Activated CD4-positive, alpha-beta memory T cell treated with anti-CD3 and anti-CD28 coated beads for 36 hours (primary cell): Measurements from ENCODE around the gene SMU1. TPM values are rescaled to one million over a fixed set of nuclear protein-coding genes. Genes with fewer than 3 reads are reported as not detected.

Source experiments
- CTCF ChIA-PET: fragments of 350-600 bp; sonication (Branson Sonifier 250); formaldehyde crosslinking; loops from one replicate; lab custom pipeline; 2021; ENCODE audit warnings: antibody characterized with exemption, inconsistent platforms; lab: Charles Lee
- POLR2A ChIA-PET: fragments of 350-600 bp; sonication (Branson Sonifier 250); formaldehyde crosslinking; loops from one replicate; lab custom pipeline; 2021; ENCODE audit warnings: antibody characterized with exemption; lab: Charles Lee
- DNase-seq: peaks from one replicate; pipeline ENCODE4 v3.0.0-alpha.2; 2020
- H3K27ac Mint-ChIP-seq: one replicate; pipeline ENCODE4 v1.8.0; 2021; ENCODE audit warnings: mixed read lengths
- H3K27me3 Mint-ChIP-seq: one replicate; pipeline ENCODE4 v1.8.0; 2021; ENCODE audit warnings: mixed read lengths
- H3K36me3 Mint-ChIP-seq: one replicate; pipeline ENCODE4 v1.8.0; 2021; ENCODE audit warnings: mixed read lengths
- H3K4me1 Mint-ChIP-seq: one replicate; pipeline ENCODE4 v1.8.0; 2021; ENCODE audit warnings: low read depth, mixed read lengths
- H3K4me3 Mint-ChIP-seq: one replicate; pipeline ENCODE4 v1.8.0; 2021; ENCODE audit warnings: mild to moderate bottlenecking, mixed read lengths
- H3K9me3 Mint-ChIP-seq: one replicate; pipeline ENCODE4 v1.8.0; 2021; ENCODE audit warnings: mixed read lengths
- intact Hi-C: fragments of 100-400 bp; cut with micrococcal nuclease; formaldehyde crosslinking; loops from one replicate; pipeline ENCODE4 v1.15.1; 2023
- total RNA-seq, 2 experiments: library from RNA; stranded (reverse); gene quantifications; one replicate each; pipeline ENCODE4 v1.2.3, GENCODE V29; 2021

SMU1 gene
- 10 to 100 TPM; 25.8 to 26.1 TPM for total RNA-seq

GRCh38 chr9:33076046-33077004 is at the start of gene SMU1:
SMU1 (minus strand) TSS chr9:33076674; CDS start chr9:33076608, 66 bp downstream.
- intact Hi-C loops = loop anchor here (1.0 to 2.0 kb wide), 5 partner anchors 51 to 526 kb away; partner anchors contain the start of genes BAG1, DNAJA1 and NFX1
- CTCF ChIA-PET = interaction anchor here (0.9 to 3.2 kb wide), 7 partner anchors 9 to 697 kb away, joined by 3 to 13 read pairs (median 6); partner anchors contain the start of gene B4GALT1
- peaks cover 44% of the 10 kb centered on the region for H3K4me1 Mint-ChIP-seq
- H3K27ac Mint-ChIP-seq = peak within 1 kb of the TSS; percentile 99
- peaks cover 24% of the 10 kb centered on the region for H3K36me3 Mint-ChIP-seq
- POLR2A ChIA-PET = interaction anchor here (0.8 to 1.8 kb wide), 6 partner anchors 15 to 90 kb away, joined by 3 to 14 read pairs (median 5); partner anchors contain the start of genes B4GALT1 and DNAJA1
- H3K27me3 Mint-ChIP-seq = no peaks in the 10 kb centered on the region
- DNase-seq = peak; percentile 98
- peak within 1 kb of the TSS; percentile 100 for H3K4me3 Mint-ChIP-seq
- H3K9me3 Mint-ChIP-seq = no peaks in the 10 kb centered on the region

DNA sequence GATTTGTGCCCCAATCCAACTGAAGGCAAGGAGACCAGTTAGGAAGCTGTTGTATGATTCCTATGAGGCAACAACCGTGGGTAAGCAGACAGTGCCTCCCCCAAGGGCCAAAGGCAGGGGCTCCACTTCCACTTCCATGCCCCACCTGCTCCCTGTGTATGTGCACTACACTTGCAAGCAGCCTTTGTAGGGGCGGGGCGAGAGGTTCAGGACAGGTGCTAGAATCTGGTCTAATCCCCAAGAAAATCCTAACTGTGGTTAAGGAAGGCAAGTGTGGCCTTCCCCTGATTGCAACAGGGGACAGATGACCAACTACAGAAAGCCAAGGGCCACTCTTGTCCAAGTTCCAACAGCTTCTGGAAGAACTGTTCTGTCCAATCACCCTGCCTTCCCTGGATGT is 49.0 kb upstream of the SMU1 start:
- intact Hi-C loops = no loop called here
- Mint-ChIP-seq H3K9me3 (no peaks in the 10 kb centered on the region), H3K4me1 (peaks cover 36% of the 10 kb centered on the region), H3K27me3 (no peaks in the 10 kb centered on the region), H3K4me3 (no peak overlapping the region), H3K36me3 (peaks cover 44% of the 10 kb centered on the region), H3K27ac (no peak overlapping the region)
- DNase-seq = no peak
- CTCF ChIA-PET = interaction anchor here (1.1 kb wide), 1 partner anchor 45 kb away, joined by 3 read pairs; no protein-coding TSS in a partner anchor
- POLR2A ChIA-PET = interaction anchor here (0.5 kb wide), 1 partner anchor 358 kb away, joined by 6 read pairs; no protein-coding TSS in a partner anchor

- peaks cover 42% of the 10 kb centered on the region for H3K36me3 Mint-ChIP-seq
- CTCF ChIA-PET = no interaction called here
- peaks cover 34% of the 10 kb centered on the region for H3K4me1 Mint-ChIP-seq
- POLR2A ChIA-PET = interaction anchor here (0.5 kb wide), 1 partner anchor 358 kb away, joined by 6 read pairs; no protein-coding TSS in a partner anchor
- no peak for DNase-seq
- H3K27me3 Mint-ChIP-seq = no peaks in the 10 kb centered on the region
- H3K4me3 Mint-ChIP-seq = no peak overlapping the region
- no peaks in the 10 kb centered on the region for H3K9me3 Mint-ChIP-seq
- H3K27ac Mint-ChIP-seq = no peak overlapping the region
- intact Hi-C loops = no loop called here
These were observed 48.4 kb upstream of the SMU1 start for GRCh38 chr9:33124751-33125381.

DNA sequence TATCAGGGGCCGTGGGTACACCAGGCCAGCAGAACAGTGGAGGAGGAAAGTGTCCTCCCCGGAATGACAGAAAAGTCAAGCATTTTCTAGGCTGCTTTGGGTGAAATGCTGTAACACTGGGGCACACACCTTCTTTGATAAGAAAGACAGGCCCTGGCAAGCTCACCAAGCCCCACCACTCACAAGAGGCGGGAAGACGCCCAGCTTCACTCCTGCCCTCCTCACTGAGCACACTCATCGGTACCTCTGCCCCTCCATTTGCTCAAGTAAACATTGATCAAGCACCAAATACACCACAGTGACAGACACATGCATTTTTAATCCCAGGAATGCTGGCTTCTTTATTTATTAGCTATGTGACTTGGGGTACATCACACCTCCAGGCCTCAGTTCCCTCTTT is 47.6 kb upstream of the SMU1 start:
- no peak overlapping the region for H3K27ac Mint-ChIP-seq
- H3K4me1 Mint-ChIP-seq = peaks cover 29% of the 10 kb centered on the region
- no peak for DNase-seq
- peaks cover 39% of the 10 kb centered on the region for H3K36me3 Mint-ChIP-seq
- intact Hi-C loops = no loop called here
- H3K27me3 Mint-ChIP-seq = no peaks in the 10 kb centered on the region
- H3K4me3 Mint-ChIP-seq = no peak overlapping the region
- ChIA-PET POLR2A (no interaction called here), CTCF (no interaction called here)
- H3K9me3 Mint-ChIP-seq = no peaks in the 10 kb centered on the region

- H3K36me3 Mint-ChIP-seq = peaks cover 36% of the 10 kb centered on the region
- DNase-seq = no peak
- ChIA-PET POLR2A (no interaction called here), CTCF (no interaction called here)
- H3K4me3 Mint-ChIP-seq = no peak overlapping the region
- H3K27me3 Mint-ChIP-seq = no peaks in the 10 kb centered on the region
- peaks cover 29% of the 10 kb centered on the region for H3K4me1 Mint-ChIP-seq
- H3K9me3 Mint-ChIP-seq = no peaks in the 10 kb centered on the region
- peak overlapping the region; percentile 39 for H3K27ac Mint-ChIP-seq
- intact Hi-C loops = no loop called here
These were observed 47.0 kb upstream of the SMU1 start for GRCh38 chr9:33123407-33124031.

- Mint-ChIP-seq H3K4me3 (no peak overlapping the region), H3K27me3 (no peaks in the 10 kb centered on the region), H3K4me1 (peaks cover 36% of the 10 kb centered on the region), H3K9me3 (no peaks in the 10 kb centered on the region), H3K36me3 (peaks cover 33% of the 10 kb centered on the region), H3K27ac (peak overlapping the region; percentile 40)
- intact Hi-C loops = no loop called here
- ChIA-PET CTCF (interaction anchor here (1.0 kb wide), 1 partner anchor 50 kb away, joined by 3 read pairs; no protein-coding TSS in a partner anchor), POLR2A (no interaction called here)
- DNase-seq = no peak
These were observed 44.1 kb upstream of the SMU1 start for GRCh38 chr9:33120620-33121019.

- Mint-ChIP-seq H3K4me3 (no peak overlapping the region), H3K36me3 (peaks cover 37% of the 10 kb centered on the region)
These were observed 41.3 kb upstream of the SMU1 start for GRCh38 chr9:33117796-33118195.

DNA sequence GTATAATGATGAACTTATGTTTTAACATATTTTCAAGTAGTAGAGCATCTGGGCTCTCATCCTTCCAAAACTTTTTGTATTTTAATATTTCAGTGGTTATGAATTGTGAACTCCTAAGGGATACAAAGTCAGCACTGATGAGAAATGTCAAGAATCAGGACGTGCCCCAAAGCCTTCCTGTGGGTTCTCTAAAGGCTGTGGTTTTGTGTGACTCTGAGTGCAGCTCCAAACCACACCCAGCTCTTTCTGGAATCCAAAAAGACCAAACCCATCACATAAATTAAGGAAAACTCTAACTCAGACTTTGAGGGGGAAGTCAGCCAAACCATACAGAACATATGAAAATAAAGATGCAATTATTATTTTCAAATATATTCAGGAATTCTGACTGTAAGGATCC is 40.8 kb upstream of the SMU1 start:
- Mint-ChIP-seq H3K27ac (peak overlapping the region; percentile 64), H3K27me3 (no peaks in the 10 kb centered on the region), H3K36me3 (peaks cover 41% of the 10 kb centered on the region), H3K4me1 (peaks cover 32% of the 10 kb centered on the region), H3K9me3 (no peaks in the 10 kb centered on the region), H3K4me3 (no peak overlapping the region)
- POLR2A ChIA-PET = no interaction called here
- intact Hi-C loops = no loop called here
- CTCF ChIA-PET = interaction anchor here (0.7 kb wide), 1 partner anchor 109 kb away, joined by 4 read pairs; no protein-coding TSS in a partner anchor
- no peak for DNase-seq

More at GRCh38 chr9:33117796-33118195, 41.3 kb upstream of the SMU1 start:
- ChIA-PET CTCF (no interaction called here), POLR2A (no interaction called here)
- DNase-seq = no peak
- Mint-ChIP-seq H3K27ac (peak overlapping the region; percentile 51), H3K4me1 (peaks cover 32% of the 10 kb centered on the region), H3K27me3 (no peaks in the 10 kb centered on the region), H3K9me3 (no peaks in the 10 kb centered on the region)
- intact Hi-C loops = no loop called here

- Mint-ChIP-seq H3K9me3 (no peaks in the 10 kb centered on the region), H3K27me3 (no peaks in the 10 kb centered on the region), H3K27ac (peak overlapping the region; percentile 64), H3K36me3 (peaks cover 40% of the 10 kb centered on the region), H3K4me3 (no peak overlapping the region), H3K4me1 (peaks cover 30% of the 10 kb centered on the region)
- no peak for DNase-seq
- POLR2A ChIA-PET = no interaction called here
- intact Hi-C loops = no loop called here
- CTCF ChIA-PET = interaction anchor here (0.7 kb wide), 1 partner anchor 110 kb away, joined by 4 read pairs; no protein-coding TSS in a partner anchor
These were observed 40.4 kb upstream of the SMU1 start for GRCh38 chr9:33116860-33117259.

- DNase-seq = no peak
- peaks cover 33% of the 10 kb centered on the region for H3K36me3 Mint-ChIP-seq
- CTCF ChIA-PET = no interaction called here
- no peaks in the 10 kb centered on the region for H3K9me3 Mint-ChIP-seq
- no peak overlapping the region for H3K27ac Mint-ChIP-seq
- intact Hi-C loops = no loop called here
- H3K27me3 Mint-ChIP-seq = no peaks in the 10 kb centered on the region
- POLR2A ChIA-PET = no interaction called here
- H3K4me3 Mint-ChIP-seq = no peak overlapping the region
- peaks cover 25% of the 10 kb centered on the region for H3K4me1 Mint-ChIP-seq
These were observed 38.3 kb upstream of the SMU1 start for GRCh38 chr9:33114746-33115145.

- DNase-seq = no peak
- Mint-ChIP-seq H3K27ac (no peak overlapping the region), H3K36me3 (peaks cover 30% of the 10 kb centered on the region), H3K4me3 (no peak overlapping the region), H3K9me3 (no peaks in the 10 kb centered on the region), H3K4me1 (peaks cover 27% of the 10 kb centered on the region), H3K27me3 (no peaks in the 10 kb centered on the region)
- intact Hi-C loops = no loop called here
- POLR2A ChIA-PET = no interaction called here
- CTCF ChIA-PET = no interaction called here
These were observed 37.5 kb upstream of the SMU1 start for GRCh38 chr9:33113799-33114547.
